HepG2 (cell line): ENCODE data around the gene SLC66A3. TPM values are rescaled to one million over a fixed set of nuclear protein-coding genes. Genes with fewer than 3 reads are reported as not detected.

Experiments
- BCL3 ChIP-seq: sonication (generic); formaldehyde crosslinking; IDR thresholded peaks from 2 replicates; pipeline ENCODE4 v1.5.1; 2020; ENCODE audit warnings: mild to moderate bottlenecking, missing genetic modification reagents, moderate library complexity
- CBFB ChIP-seq: sonication (generic); formaldehyde crosslinking; IDR thresholded peaks from 2 replicates; pipeline ENCODE4 v1.4.0; 2020; ENCODE audit warnings: missing genetic modification reagents
- HES4 ChIP-seq: sonication (generic); formaldehyde crosslinking; IDR thresholded peaks from 2 replicates; pipeline ENCODE4 v1.9.0; 2021; ENCODE audit warnings: mild to moderate bottlenecking, missing genetic modification reagents, borderline replicate concordance
- HNF4G ChIP-seq, 2 experiments: sonication (generic) in 1 of 2; formaldehyde crosslinking in 1 of 2; IDR thresholded peaks; 2 replicates each; pipeline versions ENCODE4 v1.4.0 to v1.6.1; 2011 to 2020; ENCODE audit warnings: borderline replicate concordance in 2 of 2, low read depth in 2 of 2, mild to moderate bottlenecking in 2 of 2, low read length in 1 of 2, missing genetic modification reagents in 1 of 2, moderate library complexity in 1 of 2
- MEIS2 ChIP-seq: sonication (generic); formaldehyde crosslinking; IDR thresholded peaks from 2 replicates; pipeline ENCODE4 v1.9.0; 2021; ENCODE audit warnings: mild to moderate bottlenecking, missing genetic modification reagents
- MXD4 ChIP-seq: IDR thresholded peaks from 2 replicates; pipeline ENCODE4 v1.6.1; 2016; ENCODE audit warnings: mild to moderate bottlenecking, missing biosample characterization, missing genetic modification reagents
- POGK ChIP-seq: sonication (generic); formaldehyde crosslinking; conservative IDR thresholded peaks from 2 replicates; pipeline ENCODE4 v1.8.0; 2022; ENCODE audit warnings: mild to moderate bottlenecking, moderate library complexity, missing genetic modification reagents
- SP1 ChIP-seq, 2 experiments: fragments of 450-650 bp in 1 of 2; sonication (generic) in 1 of 2; formaldehyde crosslinking in 1 of 2; IDR thresholded peaks; 2 replicates each; pipeline versions ENCODE4 v1.4.0 to v1.6.1; 2016 to 2020; ENCODE audit warnings: missing genetic modification reagents in 1 of 2
- U2AF1 ChIP-seq: fragments of 200-400 bp; formaldehyde crosslinking; optimal IDR thresholded peaks from 2 replicates; pipeline ENCODE3; 2017; ENCODE audit warnings: mild to moderate bottlenecking, low read depth, low read length
- XBP1 ChIP-seq: sonication (generic); formaldehyde crosslinking; IDR thresholded peaks from 2 replicates; pipeline ENCODE4 v1.5.0; 2020; ENCODE audit warnings: missing genetic modification reagents
- ZBED4 ChIP-seq: sonication (generic); formaldehyde crosslinking; IDR thresholded peaks from 2 replicates; pipeline ENCODE4 v1.4.0; 2020; ENCODE audit warnings: missing genetic modification reagents, borderline replicate concordance
- ZNF136 ChIP-seq: sonication (generic); formaldehyde crosslinking; IDR thresholded peaks from 2 replicates; pipeline ENCODE4 v1.8.1; 2022; ENCODE audit warnings: low read depth, mild to moderate bottlenecking, moderate library complexity, missing genetic modification reagents
- ZNF260 ChIP-seq: sonication (generic); formaldehyde crosslinking; IDR thresholded peaks from 2 replicates; pipeline ENCODE4 v1.4.0; 2020; ENCODE audit warnings: missing genetic modification reagents, low read depth, mild to moderate bottlenecking, borderline replicate concordance
- ZNF501 ChIP-seq: sonication (generic); formaldehyde crosslinking; IDR thresholded peaks from 2 replicates; pipeline ENCODE4 v1.5.1; 2020; ENCODE audit warnings: mild to moderate bottlenecking, moderate library complexity, missing genetic modification reagents
- ZNF776 ChIP-seq: sonication (generic); formaldehyde crosslinking; IDR thresholded peaks from 2 replicates; pipeline ENCODE4 v1.4.0; 2020; ENCODE audit warnings: mild to moderate bottlenecking, missing genetic modification reagents
- polyA plus RNA-seq, 8 experiments: library from polyadenylated mRNA; depleted of rRNA in 3 of 8; stranded (reverse) in 7 of 8; unstranded in 1 of 8; fragments of >200 nt; fragmentation: Illumina TruSeq in 4 of 8; extraction: Trizol in 4 of 8; gene quantifications; 2 replicates each; pipeline versions ENCODE4 v1.2.1 to v1.2.3, GENCODE V29; 2011 to 2016; ENCODE audit warnings: low read depth in 4 of 8, missing spikeins in 1 of 8, mixed read lengths in 1 of 8; ENCODE audit not compliant: insufficient read depth in 1 of 8
- total RNA-seq, 5 experiments: library from RNA; depleted of rRNA; stranded (reverse); fragments of >200 nt; fragmentation: Illumina TruSeq; extraction: Trizol; gene quantifications; 2 replicates each; pipeline ENCODE4 v1.2.3, GENCODE V29; 2016; ENCODE audit warnings: low read depth in 1 of 5
- TF ChIP-seq, protein P1 (sequence below): sonication (generic); formaldehyde crosslinking; IDR thresholded peaks from 2 replicates; pipeline ENCODE4 v1.4.0; 2020; ENCODE audit warnings: missing genetic modification reagents, low read depth, mild to moderate bottlenecking, borderline replicate concordance
- TF ChIP-seq, protein P2 (sequence below): IDR thresholded peaks from 2 replicates; pipeline ENCODE4 v1.6.1; 2016; ENCODE audit warnings: missing compliant biosample characterization, missing genetic modification reagents, borderline replicate concordance

SLC66A3 gene
- total and polyA plus RNA-seq, 2 of the 13 experiments (the other 11 are each of a cell fraction or from before 2014, with no cell fraction given): 2.2 to 3.7 TPM

GRCh38 chr2:11155381-11156035 lies at the start of gene SLC66A3 (continued):
- TF ChIP-seq MXD4 (CRISPR knock-in tag) (peak; percentile 47; the same call in 1 of the 2 replicates), POGK (CRISPR knock-in tag) (peak; percentile 86), ZNF501 (CRISPR knock-in tag) (peak; percentile 86; the same call in 1 of the 2 replicates), CBFB (CRISPR knock-in tag) (peak; percentile 69; the same call in 1 of the 2 replicates), BCL3 (CRISPR knock-in tag) (peak; percentile 43; the same call in 1 of the 2 replicates), ZNF776 (peak; percentile 96), MEIS2 (CRISPR knock-in tag) (peak; percentile 79), U2AF1 (peak; percentile 65), XBP1 (no peak), SP1 (IDR thresholded peaks at IDR 0.05) (no peak), SP1 (CRISPR knock-in tag; IDR thresholded peaks at IDR 0.05) (peak; percentile 64; the same call in 1 of the 2 replicates), HES4 (CRISPR knock-in tag) (peak; percentile 93; the same call in 1 of the 2 replicates), HNF4G (IDR thresholded peaks at IDR 0.05; ENCODE audit: borderline replicate concordance, low read depth, low read length) (no peak), HNF4G (CRISPR knock-in tag; IDR thresholded peaks at IDR 0.05; ENCODE audit: borderline replicate concordance, low read depth) (0 out of 2 replicates have a peak, but pooled peaks have one; percentile 29), ZNF260 (CRISPR knock-in tag) (0 out of 2 replicates have a peak, but pooled peaks have one; percentile 89), ZNF136 (0 out of 2 replicates have a peak, but pooled peaks have one; percentile 53), ZBED4 (CRISPR knock-in tag) (0 out of 2 replicates have a peak, but pooled peaks have one; percentile 23)
- TF ChIP-seq, protein P1, sequence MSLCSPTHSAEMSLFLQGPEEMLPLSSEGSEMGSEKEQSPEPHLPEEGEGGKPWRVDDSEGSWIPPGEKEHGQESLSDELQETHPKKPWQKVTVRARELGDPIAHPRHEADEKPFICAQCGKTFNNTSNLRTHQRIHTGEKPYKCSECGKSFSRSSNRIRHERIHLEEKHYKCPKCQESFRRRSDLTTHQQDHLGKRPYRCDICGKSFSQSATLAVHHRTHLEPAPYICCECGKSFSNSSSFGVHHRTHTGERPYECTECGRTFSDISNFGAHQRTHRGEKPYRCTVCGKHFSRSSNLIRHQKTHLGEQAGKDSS (CRISPR knock-in tag): peak; percentile 67; the same call in 1 of the 2 replicates
- TF ChIP-seq, protein P2, sequence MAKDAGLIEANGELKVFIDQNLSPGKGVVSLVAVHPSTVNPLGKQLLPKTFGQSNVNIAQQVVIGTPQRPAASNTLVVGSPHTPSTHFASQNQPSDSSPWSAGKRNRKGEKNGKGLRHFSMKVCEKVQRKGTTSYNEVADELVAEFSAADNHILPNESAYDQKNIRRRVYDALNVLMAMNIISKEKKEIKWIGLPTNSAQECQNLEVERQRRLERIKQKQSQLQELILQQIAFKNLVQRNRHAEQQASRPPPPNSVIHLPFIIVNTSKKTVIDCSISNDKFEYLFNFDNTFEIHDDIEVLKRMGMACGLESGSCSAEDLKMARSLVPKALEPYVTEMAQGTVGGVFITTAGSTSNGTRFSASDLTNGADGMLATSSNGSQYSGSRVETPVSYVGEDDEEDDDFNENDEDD (CRISPR knock-in tag): peak; percentile 68; the same call in 1 of the 2 replicates
